Activated CD4-positive, CD25-positive, alpha-beta regulatory T cell (primary cell): Measurements from ENCODE around the gene DPEP1.
A peak's percentile ranks its signal among the peaks of the same experiment; 100 is the strongest.
"Not testable (repeated sequence)": the region's sequence is repeated elsewhere in the genome, so short reads cannot be mapped to it uniquely, and the experiment has no call there.

Source experiments
- DNase-seq, 4 experiments: peaks; one replicate each; lab custom pipeline; 2025; lab: John Stamatoyannopoulos, UW

The DPEP1 gene

DNA sequence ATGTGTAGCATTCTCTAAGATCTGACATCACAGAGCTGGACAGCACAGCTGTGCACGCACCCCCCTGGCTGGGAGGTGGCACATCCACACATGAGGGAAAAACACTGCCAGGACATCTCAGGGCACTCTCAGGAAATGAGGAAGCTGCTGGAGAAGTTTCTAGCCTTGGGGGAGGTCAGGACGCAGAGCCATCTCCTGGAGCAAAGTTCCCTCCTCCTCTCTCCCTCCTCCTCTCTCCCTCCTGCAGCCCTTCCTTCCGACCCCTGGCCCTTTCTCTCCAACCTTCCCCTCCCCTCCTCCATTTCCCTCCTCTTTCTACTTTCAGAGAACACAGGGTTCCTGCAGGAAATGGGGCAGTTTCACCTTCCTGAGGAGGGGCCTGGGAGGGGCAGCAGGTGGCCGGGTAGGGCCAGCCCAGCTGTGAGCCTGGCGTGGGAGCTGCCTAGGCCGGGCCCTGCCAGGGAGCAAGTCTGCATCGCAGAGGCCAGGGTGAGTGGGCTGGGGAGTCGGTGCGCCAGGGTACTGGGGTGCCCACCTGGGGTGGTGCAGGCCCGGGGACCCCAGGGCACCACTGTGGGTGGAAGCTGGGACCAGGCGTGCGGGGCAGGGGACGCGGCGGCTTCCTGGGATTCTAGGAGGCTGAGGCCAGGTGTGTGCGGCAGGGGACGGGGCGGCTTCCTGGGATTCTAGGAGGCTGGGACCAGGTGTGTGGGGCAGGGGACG is at the start of gene DPEP1:
Gene DPEP1, plus strand, starts transcription at position 412 of the 723 bp plus-strand sequence. CDS start 16,769 bp downstream, outside the sequence.
- no peak for DNase-seq

DNA sequence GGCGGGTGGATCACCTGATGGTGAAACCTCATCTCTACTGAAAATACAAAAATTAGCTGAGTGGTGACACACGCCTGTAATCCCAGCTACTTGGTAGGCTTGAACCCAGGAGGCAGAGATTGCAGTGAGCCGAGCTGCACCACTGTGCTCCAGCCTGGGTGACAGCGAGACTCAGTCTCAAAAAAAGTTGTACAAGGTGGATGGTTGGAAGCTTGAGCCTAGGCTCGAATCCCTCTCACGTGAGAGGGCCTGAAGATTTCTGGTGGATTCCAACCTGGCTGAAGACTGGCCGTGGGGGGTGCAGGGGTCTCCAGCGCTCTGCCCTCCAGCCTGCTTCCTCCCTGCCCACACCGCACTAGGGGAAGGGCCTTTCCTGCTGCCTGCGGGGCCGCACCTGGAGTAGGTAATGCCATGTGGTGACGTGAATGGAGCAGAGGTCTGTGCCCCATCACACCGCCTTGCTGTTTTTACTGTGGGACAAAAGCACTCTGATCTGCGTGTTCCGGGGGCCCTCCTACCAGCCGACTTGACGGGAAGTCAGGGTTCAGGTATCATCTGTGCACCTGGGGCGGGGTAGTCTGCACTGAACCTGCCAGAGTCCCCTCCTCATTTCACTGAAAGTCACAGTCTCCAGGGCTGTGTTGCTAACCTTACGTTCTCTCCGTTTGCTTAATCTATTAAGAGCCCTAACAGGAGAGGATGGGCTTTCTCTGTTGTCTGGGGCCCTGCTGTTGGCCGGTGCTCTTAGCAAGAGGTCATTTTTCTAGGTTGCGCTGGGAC is 48.8 kb upstream of the DPEP1 start:
- no peak for DNase-seq

DNA sequence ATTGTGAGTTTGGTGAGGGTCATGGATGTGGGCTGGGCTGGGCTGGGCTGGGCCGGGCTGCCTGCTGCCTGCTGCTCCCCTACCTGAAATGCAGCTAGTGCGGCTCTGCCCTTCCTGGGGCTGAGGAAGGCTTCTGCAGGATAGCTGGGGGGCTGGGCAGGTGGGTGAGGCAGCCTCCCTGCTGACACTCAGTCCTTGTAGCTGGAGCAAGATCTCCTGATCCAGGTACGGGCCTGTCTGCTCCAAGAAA is 48.3 kb upstream of the DPEP1 start:
- DNase-seq, result no peak

DNA sequence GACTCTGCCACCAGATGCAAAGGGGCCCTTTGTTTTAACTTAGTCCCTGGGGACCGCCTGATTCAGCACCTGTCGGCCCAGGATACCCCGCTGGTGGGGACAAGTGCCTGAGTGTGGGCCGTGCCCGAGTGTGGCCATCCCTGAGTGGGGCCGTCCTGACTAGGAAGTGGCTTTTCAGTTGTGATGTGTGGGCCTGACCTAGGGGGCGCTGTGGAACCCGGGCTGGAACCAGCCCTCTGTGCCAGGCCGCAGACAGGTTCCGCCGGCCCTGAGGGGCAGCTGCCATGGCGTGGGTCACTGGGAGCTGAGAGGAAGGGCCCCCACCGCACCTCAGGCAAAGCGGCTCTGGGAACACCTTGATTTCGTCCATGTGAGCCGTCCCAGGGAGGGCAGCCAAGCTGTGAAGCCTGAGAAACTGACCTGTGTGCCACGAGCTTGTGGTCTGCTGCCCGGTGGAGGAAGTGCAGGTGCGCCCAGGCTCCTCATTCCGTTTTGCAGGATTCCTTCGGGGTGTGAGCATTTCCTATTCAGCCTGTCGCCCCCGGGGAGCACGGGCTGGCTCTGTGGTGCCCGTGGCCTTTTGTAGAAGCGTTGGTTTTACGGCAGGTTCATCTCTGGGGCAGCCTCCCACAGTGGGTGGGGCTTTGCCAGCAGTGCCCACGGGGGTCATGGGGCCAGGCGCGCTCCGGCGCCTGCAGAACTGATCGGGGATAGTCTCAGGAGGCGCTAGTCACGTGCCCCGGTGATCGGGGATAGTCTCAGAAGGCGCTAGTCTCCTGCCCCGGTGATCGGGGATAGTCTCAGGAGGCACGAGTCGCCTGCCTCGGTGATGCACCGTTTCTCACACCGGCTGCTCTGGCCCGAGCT is 47.7 kb upstream of the DPEP1 start:
- peak in 2 of 4 experiments; percentile 21 to 29 for DNase-seq

DNA sequence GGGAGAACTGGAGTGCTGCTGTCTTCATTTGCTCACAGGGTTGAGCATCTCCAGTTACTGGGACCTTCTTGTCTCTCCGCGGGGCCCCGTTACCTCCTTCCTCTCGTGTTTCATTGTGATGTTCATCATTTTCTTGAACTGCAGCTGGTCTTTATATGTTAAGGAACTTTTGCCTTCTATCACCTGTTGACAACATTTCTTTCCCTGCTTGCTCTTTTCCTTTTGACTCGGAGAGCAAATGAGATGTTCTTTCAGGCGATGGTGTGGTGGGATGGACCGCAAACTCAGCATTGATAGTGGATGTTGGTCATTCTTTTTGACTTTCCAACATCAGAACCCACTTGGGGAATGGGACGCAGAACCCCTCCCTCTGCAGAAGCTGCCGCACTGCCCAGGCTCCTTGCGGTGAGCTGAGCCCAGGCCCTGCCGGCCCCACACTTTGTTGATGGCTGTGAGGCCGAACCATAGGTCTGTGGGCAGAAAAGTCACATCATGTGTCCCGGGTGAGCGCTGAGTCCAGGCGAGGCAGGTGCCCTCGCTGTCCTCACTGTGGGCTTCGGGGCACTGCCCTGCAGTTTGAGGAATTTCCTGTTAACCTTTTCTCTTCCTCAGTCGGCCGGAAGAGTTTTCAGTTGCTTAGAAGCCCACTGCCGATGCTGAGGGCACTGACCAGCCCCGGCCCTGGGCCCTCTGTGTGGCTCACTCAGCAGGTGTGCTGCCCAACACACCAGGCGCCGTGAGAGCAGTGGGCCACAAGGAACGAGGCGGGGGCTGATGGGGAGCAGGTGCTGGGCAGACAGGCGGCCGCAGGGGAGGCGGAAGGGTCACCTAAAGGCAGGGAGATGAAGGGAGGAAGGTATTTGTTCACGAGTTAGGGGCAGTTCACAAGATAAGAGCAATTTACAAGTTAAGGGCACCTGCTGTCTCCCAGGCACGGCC is 45.5 kb upstream of the DPEP1 start:
- DNase-seq, result no peak

DNA sequence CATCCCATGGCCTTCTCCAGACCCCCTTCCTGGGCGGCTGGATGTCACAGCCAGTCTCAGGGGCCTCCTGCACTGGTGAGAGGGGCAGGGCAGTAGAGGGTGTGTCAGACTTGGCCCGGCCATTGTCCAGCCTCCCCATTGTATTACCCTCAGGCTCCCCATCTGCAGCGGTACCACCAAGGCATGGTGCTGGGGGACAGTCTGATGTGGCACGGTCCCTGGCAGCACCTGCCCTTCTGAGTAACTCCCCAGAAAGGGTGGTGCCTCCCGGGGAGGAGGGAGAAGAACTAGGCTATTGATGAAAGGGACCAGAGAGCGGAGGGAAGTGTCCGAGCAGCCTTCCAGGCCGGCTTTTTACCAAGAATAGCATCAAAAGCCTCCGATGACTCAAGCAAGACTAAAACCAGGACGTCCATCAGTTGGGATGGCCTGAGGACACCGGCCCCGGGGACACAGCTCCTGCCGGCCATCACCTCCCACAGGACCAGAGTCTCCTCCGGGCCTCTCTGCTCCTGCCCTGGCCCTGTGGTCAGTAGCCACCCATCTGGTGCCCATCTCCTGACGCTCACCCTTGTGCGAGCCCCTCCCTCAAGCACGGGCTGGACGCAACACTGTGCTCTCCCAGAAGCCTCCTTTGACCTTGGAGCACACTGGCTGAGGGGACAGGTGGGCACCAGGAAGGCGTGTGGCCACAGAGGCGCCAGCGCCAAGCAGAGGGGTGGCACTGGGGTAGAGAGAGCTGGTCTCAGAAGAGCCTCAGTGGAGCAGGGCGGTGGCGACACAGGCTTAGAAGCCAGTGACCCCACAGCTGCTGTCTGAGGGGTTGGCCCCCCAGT is 43.7 kb upstream of the DPEP1 start:
- DNase-seq, result no peak

DNA sequence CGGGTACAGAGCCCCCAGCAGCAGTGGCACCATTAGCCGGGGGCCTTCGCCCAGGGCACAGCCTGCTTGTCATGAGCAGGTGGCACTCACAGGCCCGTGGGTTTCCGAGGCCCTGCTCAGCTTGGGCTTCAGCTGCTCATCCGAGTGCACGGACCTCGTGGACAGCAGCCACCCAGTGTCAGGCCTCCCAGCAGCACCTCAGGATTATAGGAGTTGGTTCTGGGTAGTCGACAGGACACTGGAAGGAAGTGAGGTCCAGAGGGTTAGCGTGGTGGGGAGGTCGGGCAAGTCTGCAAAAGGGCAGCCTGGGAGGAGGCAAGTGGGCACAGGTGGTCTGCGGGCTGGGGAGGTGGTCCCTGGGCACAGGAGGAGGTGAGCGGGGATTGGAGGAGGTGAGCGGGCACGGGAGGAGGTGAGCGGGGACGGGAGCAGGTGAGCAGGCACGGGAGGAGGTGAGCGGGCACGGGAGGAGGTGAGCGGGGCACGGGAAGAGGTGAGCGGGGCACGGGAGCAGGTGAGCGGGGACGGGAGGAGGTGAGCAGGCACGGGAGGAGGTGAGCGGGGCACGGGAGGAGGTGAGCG is 43.0 kb upstream of the DPEP1 start:
- no peak for DNase-seq

DNA sequence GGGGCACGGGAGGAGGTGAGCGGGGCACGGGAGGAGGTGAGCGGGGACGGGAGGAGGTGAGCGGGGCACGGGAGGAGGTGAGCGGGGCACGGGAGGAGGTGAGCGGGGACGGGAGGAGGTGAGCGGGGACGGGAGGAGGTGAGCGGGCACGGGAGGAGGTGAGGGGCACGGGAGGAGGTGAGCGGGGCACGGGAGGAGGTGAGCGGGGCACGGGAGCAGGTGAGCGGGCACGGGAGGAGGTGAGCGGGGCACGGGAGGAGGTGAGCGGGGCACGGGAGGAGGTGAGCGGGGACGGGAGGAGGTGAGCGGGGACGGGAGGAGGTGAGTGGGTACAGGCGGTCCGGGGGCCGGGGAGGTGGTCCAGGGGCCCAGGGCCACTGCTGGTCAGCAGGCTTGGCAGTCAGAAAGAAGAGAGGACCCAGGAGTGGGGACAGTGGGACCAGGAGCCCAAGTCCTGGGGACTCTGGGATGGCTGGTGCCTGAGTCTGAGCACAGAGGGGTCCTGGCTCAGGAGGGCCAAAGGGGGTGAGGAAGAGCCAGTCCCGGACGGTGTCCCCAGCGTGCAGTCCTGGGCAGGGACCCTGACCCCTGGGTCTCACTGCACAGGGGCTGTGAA is 42.4 kb upstream of the DPEP1 start:
- not testable (repeated sequence) for DNase-seq

DNA sequence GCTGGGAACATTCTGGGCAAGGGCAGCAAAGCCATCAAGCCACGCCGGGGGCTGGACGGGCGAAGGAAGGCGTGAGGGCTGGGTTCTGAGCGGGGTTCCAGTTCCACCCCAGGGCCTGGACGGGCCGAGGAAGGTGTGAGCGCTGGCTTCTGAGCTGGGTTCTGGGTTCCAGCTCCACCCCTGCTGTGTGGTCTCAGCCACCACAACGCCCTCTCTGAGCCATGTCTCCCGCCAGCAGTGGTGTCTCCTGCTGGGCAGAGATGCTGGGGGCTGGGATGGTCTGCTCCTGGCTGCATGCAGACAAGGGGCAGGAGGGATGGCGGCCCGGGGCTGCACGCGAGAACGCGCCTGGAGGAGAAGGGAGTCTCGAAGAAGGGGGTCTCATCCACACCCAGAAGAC is 41.8 kb upstream of the DPEP1 start:
- no peak for DNase-seq

DNA sequence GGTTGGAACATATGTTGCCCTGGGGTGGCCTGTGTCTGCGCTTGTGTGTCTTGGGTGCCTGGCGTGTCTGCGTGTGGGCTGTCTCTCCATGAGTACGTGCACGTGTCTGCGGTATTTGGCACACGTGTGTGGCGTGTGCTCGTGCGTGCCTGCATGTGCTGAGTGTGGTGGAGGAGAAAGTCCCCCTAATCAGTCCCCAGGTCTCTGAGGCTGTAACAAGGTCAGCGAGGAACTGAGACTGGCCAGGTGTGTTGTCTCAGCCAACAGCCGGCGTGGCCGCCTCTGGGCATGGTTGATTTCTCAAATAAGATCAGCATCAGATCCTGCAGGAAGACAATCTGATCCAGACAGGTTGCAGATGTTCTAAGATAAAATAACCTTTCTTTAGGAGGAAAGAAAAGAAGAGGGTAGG is 41.4 kb upstream of the DPEP1 start:
- DNase-seq, result no peak

DNA sequence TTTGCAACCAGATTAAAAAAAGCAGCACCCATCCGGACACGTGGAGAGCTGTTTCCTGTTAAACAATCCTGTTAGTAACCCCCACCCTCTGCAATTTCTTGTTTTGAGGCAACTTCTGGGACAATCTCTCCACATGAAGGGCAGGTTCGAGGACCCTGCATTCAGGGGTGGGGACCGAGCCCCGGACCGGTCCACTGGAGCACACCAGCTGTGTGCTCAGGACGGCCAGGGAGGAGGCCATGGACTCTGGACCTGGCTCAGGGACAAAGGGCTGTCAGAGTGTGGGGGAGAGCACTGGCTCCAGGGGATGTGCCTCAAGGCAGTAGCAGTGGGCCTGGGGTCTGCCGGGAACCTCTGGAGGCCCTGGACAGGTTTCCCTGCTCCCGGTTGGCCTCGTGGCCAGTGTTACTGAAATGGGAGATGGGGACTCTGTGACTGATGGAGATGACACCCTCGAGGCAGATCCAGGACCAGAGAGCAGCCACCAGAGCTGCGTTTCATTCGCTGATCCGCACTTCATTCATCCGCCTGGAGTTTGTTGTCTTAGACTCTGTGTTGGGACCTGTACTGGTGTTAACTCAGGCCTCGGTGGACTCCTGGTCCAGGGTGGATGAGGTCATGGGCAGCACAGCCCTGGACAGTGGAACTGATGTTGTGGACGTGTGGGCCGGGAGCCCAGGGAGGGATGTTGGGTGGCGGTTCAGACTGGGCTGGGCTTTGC is 40.8 kb upstream of the DPEP1 start:
- no peak for DNase-seq

DNA sequence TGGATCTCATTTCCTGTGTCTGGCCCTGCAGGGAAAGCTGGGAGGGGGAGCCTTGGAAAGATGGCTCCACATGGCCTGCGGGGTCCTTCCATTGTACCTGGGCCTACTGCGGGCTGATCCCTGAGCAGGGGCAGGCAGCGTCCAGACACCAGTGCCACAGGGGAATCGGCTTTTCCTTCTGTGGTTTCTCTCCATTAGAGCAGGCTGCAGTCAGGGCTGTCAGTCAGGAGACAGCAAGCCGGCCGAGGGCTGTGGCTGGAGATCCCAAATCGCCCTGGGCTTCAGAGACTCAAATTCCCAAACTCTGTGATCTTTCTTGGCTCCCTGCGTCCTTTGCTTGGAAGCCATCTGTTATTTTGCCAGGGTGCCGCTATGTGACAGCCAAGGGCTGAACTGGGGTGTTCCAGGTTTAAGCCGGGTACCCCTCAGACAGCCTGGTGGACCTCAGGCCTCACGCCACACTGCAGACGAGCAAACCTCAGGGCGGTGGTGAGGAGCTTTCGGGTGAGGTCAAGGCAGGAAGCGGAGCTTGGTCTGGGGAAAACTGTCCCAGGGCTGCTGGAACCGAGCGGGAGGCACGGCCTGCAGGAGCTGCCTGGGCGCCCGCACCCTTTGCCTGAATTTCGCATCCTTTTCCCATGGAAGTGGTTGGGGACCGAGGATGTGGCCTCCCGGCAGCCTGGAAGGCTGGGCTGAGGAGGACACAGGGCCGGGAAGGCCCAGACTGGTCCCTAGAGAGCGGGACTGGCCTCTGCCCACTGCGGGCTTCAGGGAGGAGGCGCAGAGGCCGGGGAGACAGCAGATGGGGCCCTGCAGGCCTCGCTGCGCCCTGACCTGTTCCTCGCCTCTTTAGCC is 39.4 kb upstream of the DPEP1 start:
- DNase-seq, result no peak

DNA sequence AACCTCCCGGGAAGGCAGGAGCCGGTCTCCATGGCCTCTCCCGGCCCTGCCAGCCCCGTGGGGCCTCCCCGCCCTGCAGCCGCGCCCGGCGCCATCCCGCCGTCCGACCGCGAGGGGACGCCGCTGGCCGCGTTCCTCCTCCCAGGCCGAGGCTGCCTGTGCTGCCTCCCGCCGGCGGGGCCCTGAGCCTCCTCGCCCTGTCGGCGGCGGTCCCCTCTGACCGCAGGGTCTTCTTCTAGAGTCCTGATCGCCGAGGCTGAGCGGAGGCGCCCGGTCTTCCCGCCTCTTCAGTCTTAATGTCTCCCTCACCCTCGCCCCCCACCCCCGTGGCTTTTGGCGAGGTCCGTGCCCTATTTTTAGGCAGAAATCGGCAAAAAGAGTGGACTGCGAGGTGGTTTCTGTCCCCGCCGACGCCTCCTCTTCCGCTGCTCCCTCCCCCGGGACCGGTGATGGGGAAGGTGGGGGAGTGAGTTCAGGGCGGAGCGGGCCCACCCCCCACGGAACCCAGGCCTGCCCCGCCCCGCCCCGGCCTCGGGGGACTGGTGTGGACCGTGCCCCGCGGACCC is 38.7 kb upstream of the DPEP1 start:
- peak in 2 of 4 experiments; percentile 23 to 36 for DNase-seq

DNA sequence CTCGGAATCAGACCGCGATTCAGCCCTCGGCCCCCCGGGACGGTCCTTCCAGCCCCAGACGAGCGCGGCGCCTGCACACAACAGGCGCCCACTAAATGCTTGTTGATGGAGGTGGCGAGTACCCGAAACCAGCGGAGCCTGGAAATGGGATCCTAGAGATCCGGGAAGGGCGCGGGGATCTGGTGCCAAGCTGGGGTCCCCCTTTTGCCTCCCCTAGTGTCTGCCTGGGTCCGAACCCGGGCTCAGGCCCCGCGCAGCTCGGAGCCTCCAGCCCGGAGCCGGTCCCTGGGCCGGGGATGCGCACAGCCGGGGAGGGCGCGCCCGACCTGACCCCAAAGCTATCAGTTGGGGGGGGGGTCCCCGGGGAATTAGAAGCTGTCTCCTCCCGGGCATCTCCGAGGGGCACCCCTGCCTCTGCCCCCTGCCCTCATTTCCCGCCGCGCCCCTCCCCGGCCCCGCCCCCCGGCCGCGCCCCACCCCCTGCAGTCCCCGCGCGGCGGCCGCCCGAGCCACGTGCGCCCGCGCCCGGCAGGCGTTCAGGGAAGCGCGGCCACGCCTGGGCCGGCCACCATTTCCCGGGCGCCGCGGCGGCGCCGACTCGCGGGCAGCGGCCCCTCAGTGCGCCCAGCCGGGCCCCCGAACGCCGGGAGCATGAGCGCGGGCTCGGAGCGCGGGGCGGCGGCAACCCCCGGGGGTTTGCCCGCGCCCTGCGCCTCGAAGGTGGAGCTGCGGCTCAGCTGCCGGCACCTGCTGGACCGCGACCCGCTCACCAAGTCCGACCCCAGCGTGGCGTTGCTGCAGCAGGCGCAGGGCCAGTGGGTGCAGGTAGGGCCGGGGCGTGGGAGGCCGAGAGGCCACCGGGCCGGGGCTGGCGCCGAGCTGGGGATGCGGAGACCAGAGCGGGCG is 37.9 kb upstream of the DPEP1 start, which contains the start of gene CPNE7:
Gene CPNE7, plus strand, starts transcription at position 512 of the 906 bp plus-strand sequence. Its CDS starts 140 bp downstream, at position 652.
- no peak for DNase-seq

DNA sequence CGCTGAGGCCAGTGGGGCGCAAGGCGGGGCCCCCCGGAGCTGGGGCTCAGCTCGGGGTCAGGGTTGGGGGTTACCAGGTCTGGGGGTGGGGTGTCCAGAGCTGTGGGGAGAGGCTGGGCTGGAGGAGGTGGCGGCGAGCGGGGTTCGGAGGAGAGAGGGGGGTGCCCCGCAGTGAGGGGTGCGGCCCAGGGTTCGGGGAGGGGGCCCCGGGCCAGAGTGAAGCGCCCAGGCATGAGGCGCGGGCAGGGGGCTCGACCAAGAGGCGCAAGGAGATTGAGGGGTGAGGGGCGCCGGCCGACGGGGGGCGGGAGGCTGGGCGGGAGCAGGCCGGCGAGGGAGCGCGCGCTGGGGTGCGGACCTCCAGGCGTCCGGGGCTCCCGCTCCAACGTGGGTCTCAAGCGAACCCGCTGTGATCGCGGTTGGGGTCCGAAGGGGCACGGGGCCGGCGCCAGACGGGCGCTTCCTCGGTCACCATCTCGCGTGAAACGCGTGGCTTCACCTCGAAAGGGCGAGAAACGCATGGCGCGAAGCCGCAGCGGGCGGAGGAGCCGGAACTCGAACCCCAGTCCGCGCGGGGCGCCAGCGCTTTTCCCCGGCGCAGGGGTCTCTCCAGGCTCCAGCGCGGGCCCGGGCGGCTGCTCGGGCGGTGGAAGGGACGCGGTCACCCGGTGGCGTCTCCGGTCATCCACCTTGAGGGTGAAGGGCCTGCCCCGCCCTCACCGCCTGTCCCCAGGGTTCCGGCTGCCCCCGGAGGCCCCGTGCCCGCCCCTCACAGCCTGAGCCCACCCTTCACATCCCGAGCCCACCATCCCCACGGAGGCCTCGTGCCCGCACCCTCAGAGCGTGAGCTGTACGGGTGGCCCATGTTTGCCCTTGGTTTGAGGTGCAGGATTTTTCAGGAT is 37.0 kb upstream of the DPEP1 start:
- DNase-seq, result no peak
